Osteocyte (in vitro differentiated cells): ENCODE measurements around the gene CFAP298. TPM values are rescaled to one million over a fixed set of nuclear protein-coding genes. Genes with fewer than 3 reads are reported as not detected.
A peak's percentile ranks its signal among the peaks of the same experiment; 100 is the strongest.

Source experiments
- DNase-seq: peaks from one replicate; pipeline ENCODE4 v3.0.0; 2021; ENCODE audit warnings: mixed read lengths; ENCODE audit not compliant: unreplicated experiment; ENCODE audit errors: extremely low spot score
- H3K27ac Mint-ChIP-seq: one replicate; pipeline ENCODE4 v1.8.0; 2021; ENCODE audit warnings: mild to moderate bottlenecking, mixed read lengths; ENCODE audit not compliant: unreplicated experiment
- H3K27me3 Mint-ChIP-seq: one replicate; pipeline ENCODE4 v1.8.0; 2021; ENCODE audit warnings: mixed read lengths; ENCODE audit not compliant: unreplicated experiment
- H3K36me3 Mint-ChIP-seq: one replicate; pipeline ENCODE4 v1.8.0; 2021; ENCODE audit warnings: mixed read lengths; ENCODE audit not compliant: unreplicated experiment
- H3K4me1 Mint-ChIP-seq: one replicate; pipeline ENCODE4 v1.8.0; 2021; ENCODE audit warnings: mixed read lengths; ENCODE audit not compliant: unreplicated experiment
- H3K4me3 Mint-ChIP-seq: one replicate; pipeline ENCODE4 v1.8.0; 2021; ENCODE audit warnings: mild to moderate bottlenecking, moderate library complexity, mixed read lengths; ENCODE audit not compliant: unreplicated experiment
- H3K9me3 Mint-ChIP-seq: one replicate; pipeline ENCODE4 v1.8.0; 2021; ENCODE audit warnings: mixed read lengths; ENCODE audit not compliant: unreplicated experiment
- CTCF ChIP-seq: fragments of 200-600 bp; sonication (generic); IDR thresholded peaks from 2 replicates; pipeline ENCODE4 v1.5.0; 2021; ENCODE audit warnings: antibody characterized with exemption, mild to moderate bottlenecking, moderate library complexity
- total RNA-seq: library from RNA; stranded (reverse); gene quantifications from 2 replicates; pipeline ENCODE4 v1.2.1, GENCODE V29; 2021

CFAP298 gene
- total RNA-seq, 1 donor from 2014 or later = 35.6 TPM

- no peak overlapping the region for H3K27ac Mint-ChIP-seq
- no peak for DNase-seq
- peaks cover 24% of the 10 kb centered on the region for H3K27me3 Mint-ChIP-seq
- no peaks in the 10 kb centered on the region for H3K36me3 Mint-ChIP-seq
- no peaks in the 10 kb centered on the region for H3K9me3 Mint-ChIP-seq
- H3K4me3 Mint-ChIP-seq = no peak overlapping the region
- no peak for TF ChIP-seq CTCF
- H3K4me1 Mint-ChIP-seq = peaks cover 13% of the 10 kb centered on the region
Observed at GRCh38 chr21:32572574-32573420, 39.4 kb downstream of the CFAP298 start.

- Mint-ChIP-seq H3K4me1 (peaks cover 13% of the 10 kb centered on the region), H3K27me3 (peaks cover 22% of the 10 kb centered on the region), H3K36me3 (no peaks in the 10 kb centered on the region), H3K4me3 (no peak overlapping the region), H3K27ac (no peak overlapping the region), H3K9me3 (peaks cover 6% of the 10 kb centered on the region)
- no peak for DNase-seq
- TF ChIP-seq CTCF = no peak
Observed at GRCh38 chr21:32570456-32570855, 41.7 kb downstream of the CFAP298 start.

GRCh38 chr21:32569261-32570230 is 42.6 kb downstream of the CFAP298 start:
- Mint-ChIP-seq H3K27ac (peak overlapping the region; percentile 80), H3K4me1 (peaks cover 13% of the 10 kb centered on the region), H3K9me3 (peaks cover 15% of the 10 kb centered on the region), H3K4me3 (peak overlapping the region; percentile 78), H3K36me3 (no peaks in the 10 kb centered on the region), H3K27me3 (peaks cover 22% of the 10 kb centered on the region)
- no peak for DNase-seq
- peak; percentile 90 for TF ChIP-seq CTCF

- Mint-ChIP-seq H3K9me3 (peaks cover 17% of the 10 kb centered on the region), H3K4me1 (peaks cover 13% of the 10 kb centered on the region), H3K36me3 (no peaks in the 10 kb centered on the region), H3K27ac (no peak overlapping the region), H3K27me3 (peaks cover 15% of the 10 kb centered on the region), H3K4me3 (no peak overlapping the region)
- TF ChIP-seq CTCF = no peak
- DNase-seq = no peak
Observed at GRCh38 chr21:32567626-32568025, 44.6 kb downstream of the CFAP298 start.
